HEK293 (cell line): Measurements from ENCODE around the gene CYB5D1.

Experiments
- CTCF ChIA-PET: fragments of 350-600 bp; formaldehyde crosslinking; extraction: SDS; loops from one replicate; lab custom pipeline; 2021; ENCODE audit warnings: antibody characterized with exemption; lab: Yijun Ruan, JAX
- POLR2A ChIA-PET: fragments of 300-600 bp; formaldehyde crosslinking; extraction: SDS; loops from one replicate; lab custom pipeline; 2020; ENCODE audit warnings: antibody characterized with exemption, inconsistent platforms; lab: Yijun Ruan, JAX
- H3K27ac ChIP-seq: fragments of 200-500 bp; sonication (Bioruptor generic); 2 replicates; pipeline ENCODE4 v1.5.1; 2014; ENCODE audit warnings: low read depth, low read length, control low read depth, inconsistent platforms; ENCODE audit errors: extremely low read depth
- H3K36me3 ChIP-seq, 2 experiments: fragments of 200-500 bp in 1 of 2; sonication (Bioruptor generic) in 1 of 2; 1 replicate in 1 of 2; 2 replicates in 1 of 2; pipeline ENCODE4 v1.5.1; 2014 to 2017; ENCODE audit warnings: inconsistent platforms in 2 of 2, low read length in 2 of 2; ENCODE audit not compliant: control insufficient read depth in 2 of 2, insufficient read depth in 1 of 2
- H3K4me1 ChIP-seq: fragments of 200-500 bp; sonication (Bioruptor generic); 2 replicates; pipeline ENCODE4 v1.5.1; 2014; ENCODE audit warnings: mild to moderate bottlenecking, low read length, inconsistent platforms; ENCODE audit not compliant: control insufficient read depth, insufficient read depth
- H3K4me3 ChIP-seq: 2 replicates; pipeline ENCODE4 v1.5.1; 2011; ENCODE audit warnings: low read depth, mild to moderate bottlenecking, control low read depth, low read length, moderate library complexity
- H3K9me3 ChIP-seq: fragments of 200-500 bp; sonication (Bioruptor generic); 2 replicates; pipeline ENCODE4 v1.5.1; 2014; ENCODE audit warnings: low read depth, low read length, inconsistent platforms; ENCODE audit not compliant: control insufficient read depth, insufficient read depth
- AEBP2 ChIP-seq: fragments of 450-650 bp; formaldehyde crosslinking; IDR thresholded peaks from 2 replicates; pipeline ENCODE4 v1.5.1; 2016; ENCODE audit warnings: missing biosample characterization, missing genetic modification characterization, borderline replicate concordance
- ATF2 ChIP-seq: fragments of 450-650 bp; formaldehyde crosslinking; IDR thresholded peaks from 2 replicates; pipeline ENCODE4 v1.5.1; 2016; ENCODE audit warnings: missing biosample characterization, missing genetic modification characterization, low read depth
- GFI1B ChIP-seq: fragments of 450-650 bp; formaldehyde crosslinking; IDR thresholded peaks from 2 replicates; pipeline ENCODE4 v1.5.1; 2016; ENCODE audit warnings: missing biosample characterization, missing genetic modification characterization
- GLIS2 ChIP-seq: fragments of 450-650 bp; formaldehyde crosslinking; IDR thresholded peaks from 2 replicates; pipeline ENCODE4 v1.5.1; 2016; ENCODE audit warnings: missing biosample characterization, missing genetic modification characterization
- HOXC10 ChIP-seq: sonication (generic); formaldehyde crosslinking; IDR thresholded peaks from 2 replicates; pipeline ENCODE4 v1.8.1; 2023; ENCODE audit warnings: mild to moderate bottlenecking, missing genetic modification reagents
- IKZF3 ChIP-seq: fragments of 450-650 bp; IDR thresholded peaks from 2 replicates; pipeline ENCODE4 v1.5.0; 2018; ENCODE audit warnings: missing biosample characterization, mild to moderate bottlenecking, missing genetic modification characterization, moderate library complexity
- PATZ1 ChIP-seq: fragments of 450-650 bp; formaldehyde crosslinking; IDR thresholded peaks from 2 replicates; pipeline ENCODE4 v1.5.1; 2016; ENCODE audit warnings: missing biosample characterization, missing genetic modification characterization
- TRIM28 ChIP-seq: IDR thresholded peaks from 2 replicates; pipeline ENCODE4 v1.6.1; 2011; ENCODE audit warnings: low read length, control low read depth, borderline replicate concordance
- ZBTB10 ChIP-seq: fragments of 450-650 bp; formaldehyde crosslinking; IDR thresholded peaks from 2 replicates; pipeline ENCODE4 v1.5.1; 2016; ENCODE audit warnings: missing biosample characterization, missing genetic modification characterization
- ZFP3 ChIP-seq: fragments of 450-650 bp; formaldehyde crosslinking; IDR thresholded peaks from 2 replicates; pipeline ENCODE4 v1.5.1; 2016; ENCODE audit warnings: low read depth, missing biosample characterization, missing genetic modification characterization
- ZNF146 ChIP-seq: fragments of 450-650 bp; formaldehyde crosslinking; IDR thresholded peaks from 2 replicates; pipeline ENCODE4 v1.5.1; 2016; ENCODE audit warnings: missing biosample characterization, missing genetic modification characterization
- ZNF155 ChIP-seq: fragments of 450-650 bp; formaldehyde crosslinking; IDR thresholded peaks from 2 replicates; pipeline ENCODE4 v1.5.1; 2016; ENCODE audit warnings: missing biosample characterization, missing genetic modification characterization
- ZNF175 ChIP-seq: fragments of 450-650 bp; formaldehyde crosslinking; IDR thresholded peaks from 2 replicates; pipeline ENCODE4 v1.5.1; 2016; ENCODE audit warnings: missing biosample characterization, missing genetic modification characterization
- ZNF18 ChIP-seq: fragments of 450-650 bp; formaldehyde crosslinking; IDR thresholded peaks from 2 replicates; pipeline ENCODE4 v1.5.1; 2016; ENCODE audit warnings: missing biosample characterization, missing genetic modification characterization
- ZNF2 ChIP-seq: fragments of 450-650 bp; formaldehyde crosslinking; IDR thresholded peaks from 2 replicates; pipeline ENCODE4 v1.5.1; 2016; ENCODE audit warnings: missing biosample characterization, missing genetic modification characterization
- ZNF23 ChIP-seq: fragments of 450-650 bp; formaldehyde crosslinking; IDR thresholded peaks from 2 replicates; pipeline ENCODE4 v1.5.1; 2016; ENCODE audit warnings: missing biosample characterization, missing genetic modification characterization, borderline replicate concordance
- ZNF341 ChIP-seq: fragments of 450-650 bp; formaldehyde crosslinking; IDR thresholded peaks from 2 replicates; pipeline ENCODE4; 2016; ENCODE audit warnings: low read depth, missing biosample characterization, missing genetic modification characterization
- ZNF366 ChIP-seq: fragments of 450-650 bp; formaldehyde crosslinking; conservative IDR thresholded peaks from 2 replicates; pipeline ENCODE4 v1.5.1; 2016; ENCODE audit warnings: missing biosample characterization, missing genetic modification characterization
- ZNF423 ChIP-seq: fragments of 450-650 bp; formaldehyde crosslinking; IDR thresholded peaks from 2 replicates; pipeline ENCODE4 v1.5.1; 2016; ENCODE audit warnings: missing biosample characterization, missing genetic modification characterization
- ZNF48 ChIP-seq: fragments of 450-650 bp; formaldehyde crosslinking; IDR thresholded peaks from 2 replicates; pipeline ENCODE4 v1.5.1; 2016; ENCODE audit warnings: missing biosample characterization, missing genetic modification characterization
- ZNF530 ChIP-seq: fragments of 450-650 bp; formaldehyde crosslinking; IDR thresholded peaks from 2 replicates; pipeline ENCODE4 v1.5.1; 2016; ENCODE audit warnings: low read depth, missing biosample characterization, missing genetic modification characterization
- ZNF580 ChIP-seq: fragments of 450-650 bp; formaldehyde crosslinking; IDR thresholded peaks from 2 replicates; pipeline ENCODE4 v1.5.1; 2016; ENCODE audit warnings: missing biosample characterization, missing genetic modification characterization
- ZNF629 ChIP-seq: fragments of 450-650 bp; formaldehyde crosslinking; IDR thresholded peaks from 2 replicates; pipeline ENCODE4 v1.5.1; 2017; ENCODE audit warnings: missing biosample characterization, missing genetic modification characterization
- ZNF677 ChIP-seq: fragments of 450-650 bp; IDR thresholded peaks from 2 replicates; pipeline ENCODE4 v1.5.0; 2018; ENCODE audit warnings: missing biosample characterization, mild to moderate bottlenecking, missing genetic modification characterization, moderate library complexity
- ZNF692 ChIP-seq: fragments of 450-650 bp; formaldehyde crosslinking; IDR thresholded peaks from 2 replicates; pipeline ENCODE4 v1.5.1; 2016; ENCODE audit warnings: missing biosample characterization, missing genetic modification characterization
- ZNF830 ChIP-seq: fragments of 450-650 bp; IDR thresholded peaks from 2 replicates; pipeline ENCODE4 v1.5.0; 2018; ENCODE audit warnings: missing biosample characterization, missing genetic modification characterization, low read depth, mild to moderate bottlenecking, moderate library complexity
- ZSCAN23 ChIP-seq: fragments of 450-650 bp; formaldehyde crosslinking; IDR thresholded peaks from 2 replicates; pipeline ENCODE4 v1.5.1; 2016; ENCODE audit warnings: missing biosample characterization, missing genetic modification characterization

The CYB5D1 gene

GRCh38 chr17:7887482-7888183 is 29.8 kb downstream of the CYB5D1 start:
- H3K4me3 ChIP-seq = peak overlapping the region; percentile 55
- H3K9me3 ChIP-seq = no peaks in the 10 kb centered on the region
- CTCF ChIA-PET = interaction anchor here (1.2 to 2.4 kb wide), 2 partner anchors 10 to 144 kb away, joined by 4 to 8 read pairs; no protein-coding TSS in a partner anchor
- peaks cover 30% of the 10 kb centered on the region for H3K4me1 ChIP-seq
- peaks cover 22 to 33% of the 10 kb centered on the region in 2 experiments for H3K36me3 ChIP-seq
- peak overlapping the region; percentile 100 for H3K27ac ChIP-seq
- POLR2A ChIA-PET = interaction anchor here (1.2 to 1.6 kb wide), 2 partner anchors 31 to 44 kb away, joined by 4 to 8 read pairs; partner anchors contain the start of genes CNTROB, NAA38 and TRAPPC1
- peak; percentile 71 for TF ChIP-seq GLIS2 (tag by site-specific recombination)
- no peak for TF ChIP-seq ZNF146
- peak; percentile 75 for TF ChIP-seq ZNF18 (tag by site-specific recombination)
- TF ChIP-seq ZNF423 (tag by site-specific recombination) = peak; percentile 74
- TF ChIP-seq ZNF155 (tag by site-specific recombination) = no peak
- TF ChIP-seq ATF2 (tag by site-specific recombination) = no peak
- no peak for TF ChIP-seq ZNF830
- no peak for TF ChIP-seq ZNF23 (tag by site-specific recombination)
- no peak for TF ChIP-seq ZNF175 (tag by site-specific recombination)
- no peak for TF ChIP-seq ZNF48
- TF ChIP-seq ZNF692 = no peak
- peak; percentile 100 for TF ChIP-seq ZNF341 (tag by site-specific recombination)
- peak; percentile 96 for TF ChIP-seq PATZ1 (tag by site-specific recombination)
- peak; percentile 68; the same call in 1 of the 2 replicates for TF ChIP-seq GFI1B (tag by site-specific recombination)
- no peak for TF ChIP-seq ZSCAN23
- TF ChIP-seq ZNF580 (tag by site-specific recombination) = no peak
- peak; percentile 99 for TF ChIP-seq IKZF3 (tag by site-specific recombination)
- no peak for TF ChIP-seq AEBP2 (tag by site-specific recombination)
- peak; percentile 89; the same call in 1 of the 2 replicates for TF ChIP-seq ZNF2 (tag by site-specific recombination)
- TF ChIP-seq ZNF530 (tag by site-specific recombination) = no peak
- peak; percentile 54 for TF ChIP-seq ZNF629 (tag by site-specific recombination)
- peak; percentile 58; the same call in 1 of the 2 replicates for TF ChIP-seq ZBTB10 (tag by site-specific recombination)
- TF ChIP-seq TRIM28 = peak; percentile 6
- peak; percentile 95 for TF ChIP-seq ZNF366 (tag by site-specific recombination)
- no peak for TF ChIP-seq HOXC10 (CRISPR knock-in tag)
- TF ChIP-seq ZFP3 = no peak
- TF ChIP-seq ZNF677 (tag by site-specific recombination) = no peak
